ENCODE data around the gene ANO4. TPM values are rescaled to one million over a fixed set of nuclear protein-coding genes. Genes with fewer than 3 reads are reported as not detected.

The ANO4 gene
- total RNA-seq, 1 donor from 2014 or later, result 2.6 TPM

Other genes with a start within 250 kb of the ANO4 start
- gene GAS2L3, start 221.1 kb upstream of the ANO4 start, total RNA-seq, result 32.5 TPM

Measured in tongue (tissue), 1 donor.